ENCODE measurements around the gene RAB33B. TPM values are rescaled to one million over a fixed set of nuclear protein-coding genes. Genes with fewer than 3 reads are reported as not detected.

Gene RAB33B
- total RNA-seq, 1 experiment from 2014 or later: 5.7 TPM

- Mint-ChIP-seq H3K4me1 (no peaks in the 10 kb centered on the region), H3K27ac (no peak overlapping the region), H3K27me3 (ENCODE audit: low read depth) (no peaks in the 10 kb centered on the region), H3K4me3 (no peak overlapping the region), H3K9me3 (no peaks in the 10 kb centered on the region), H3K36me3 (no peaks in the 10 kb centered on the region)
- ChIA-PET POLR2A (no interaction called here), CTCF (interaction anchor here (0.6 to 1.5 kb wide), 10 partner anchors 10 to 493 kb away, joined by 3 to 7 read pairs (median 4); no protein-coding TSS in a partner anchor)
- TF ChIP-seq ZNF121 (CRISPR knock-in tag; IDR thresholded peaks at IDR 0.05): no peak
- no peak for TF ChIP-seq ATF2 (CRISPR knock-in tag; IDR thresholded peaks at IDR 0.05; ENCODE audit: borderline replicate concordance, low read depth)
- no peak for TF ChIP-seq RELA (CRISPR knock-in tag; IDR thresholded peaks at IDR 0.05; ENCODE audit: borderline replicate concordance)
- TF ChIP-seq PRRX2 (CRISPR knock-in tag; IDR thresholded peaks at IDR 0.05): no peak
- no peak for TF ChIP-seq ZNF416 (CRISPR knock-in tag; IDR thresholded peaks at IDR 0.05)
- no peak for TF ChIP-seq EMX1 (CRISPR knock-in tag; IDR thresholded peaks at IDR 0.05)
- TF ChIP-seq MYBL2 (CRISPR knock-in tag; IDR thresholded peaks at IDR 0.05): no peak
- no peak for TF ChIP-seq ZMAT4 (CRISPR knock-in tag; IDR thresholded peaks at IDR 0.05)
- no peak for TF ChIP-seq NR2C2 (CRISPR knock-in tag; IDR thresholded peaks at IDR 0.05)
- no peak for TF ChIP-seq KAT7 (CRISPR knock-in tag; IDR thresholded peaks at IDR 0.05; ENCODE audit: borderline replicate concordance)
- TF ChIP-seq USF2 (CRISPR knock-in tag; IDR thresholded peaks at IDR 0.05): no peak
- no peak for TF ChIP-seq HMGA2 (CRISPR knock-in tag; IDR thresholded peaks at IDR 0.05)
- TF ChIP-seq TP53 (CRISPR knock-in tag; IDR thresholded peaks at IDR 0.05): no peak
- TF ChIP-seq GABPB1 (CRISPR knock-in tag; IDR thresholded peaks at IDR 0.05): no peak
- TF ChIP-seq NFYB (CRISPR knock-in tag; conservative IDR thresholded peaks at IDR 0.05; ENCODE audit: low read depth): no peak
- ATAC-seq (no peak), DNase-seq (ENCODE audit: low spot score) (no peak)
These were observed 69.2 kb downstream of the RAB33B start for GRCh38 chr4:139523076-139523475.

GRCh38 chr4:139524062-139524631, 70.2 kb downstream of the RAB33B start:
- ATAC-seq (peak; percentile 66), DNase-seq (ENCODE audit: low spot score) (no peak)
- no peak overlapping the region for H3K27ac Mint-ChIP-seq
- no peak overlapping the region for H3K4me3 Mint-ChIP-seq
- ChIA-PET CTCF (interaction anchor here (0.6 kb wide), 1 partner anchor 14 kb away, joined by 3 read pairs; no protein-coding TSS in a partner anchor), POLR2A (no interaction called here)
- H3K4me1 Mint-ChIP-seq: no peaks in the 10 kb centered on the region
- TF ChIP-seq MXD4 (CRISPR knock-in tag; IDR thresholded peaks at IDR 0.05; ENCODE audit: borderline replicate concordance): no peak
- TF ChIP-seq FOXP4 (CRISPR knock-in tag; IDR thresholded peaks at IDR 0.05): no peak
- TF ChIP-seq RORB (CRISPR knock-in tag; IDR thresholded peaks at IDR 0.05): no peak
- TF ChIP-seq SMAD4 (CRISPR knock-in tag; IDR thresholded peaks at IDR 0.05): no peak
- TF ChIP-seq ZSCAN18 (CRISPR knock-in tag; IDR thresholded peaks at IDR 0.05): no peak
- no peak for TF ChIP-seq ZNF532 (CRISPR knock-in tag; IDR thresholded peaks at IDR 0.05; ENCODE audit: borderline replicate concordance)
- TF ChIP-seq CDX4 (CRISPR knock-in tag; IDR thresholded peaks at IDR 0.05; ENCODE audit: borderline replicate concordance): no peak
- no peak for TF ChIP-seq HMGA2 (CRISPR knock-in tag; IDR thresholded peaks at IDR 0.05)
- no peak for TF ChIP-seq ZNF121 (CRISPR knock-in tag; IDR thresholded peaks at IDR 0.05)
- H3K36me3 Mint-ChIP-seq: peaks cover 3% of the 10 kb centered on the region; the same call in 1 of the 2 replicates
- no peaks in the 10 kb centered on the region for H3K27me3 Mint-ChIP-seq (ENCODE audit: low read depth)
- H3K9me3 Mint-ChIP-seq: no peaks in the 10 kb centered on the region
